NCI-H187 treated with DMSO at 0.1 percent for 48 hours (cell line): ENCODE results near the gene SGPL1.
"Not testable (repeated sequence)": the region's sequence is repeated elsewhere in the genome, so short reads cannot be mapped to it uniquely, and the experiment has no call there.

ENCODE experiments used
- DNase-seq: peaks from one replicate; lab custom pipeline; 2025; lab: John Stamatoyannopoulos, UW

The SGPL1 gene

GRCh38 chr10:70815504-70816219 lies at the start of gene SGPL1:
SGPL1 (plus strand) TSS chr10:70815948; CDS start chr10:70816854, 906 bp downstream.
- no peak for DNase-seq

GRCh38 chr10:70768026-70768685 lies 47.6 kb upstream of the SGPL1 start:
- DNase-seq, result not testable (repeated sequence)

- no peak for DNase-seq
Observed at GRCh38 chr10:70769121-70769520, 46.6 kb upstream of the SGPL1 start.

GRCh38 chr10:70770001-70770400 lies 45.7 kb upstream of the SGPL1 start:
- no peak for DNase-seq

- not testable (repeated sequence) for DNase-seq
Observed at GRCh38 chr10:70770516-70770915, 45.2 kb upstream of the SGPL1 start.

GRCh38 chr10:70771311-70772194 lies 44.2 kb upstream of the SGPL1 start:
- no peak for DNase-seq

- no peak for DNase-seq
Observed at GRCh38 chr10:70772627-70773026, 43.1 kb upstream of the SGPL1 start.

GRCh38 chr10:70773461-70773860 lies 42.3 kb upstream of the SGPL1 start:
- no peak for DNase-seq

GRCh38 chr10:70773965-70774809 lies 41.6 kb upstream of the SGPL1 start:
- DNase-seq, result no peak

GRCh38 chr10:70774810-70775678 lies 40.7 kb upstream of the SGPL1 start:
- DNase-seq, result no peak

GRCh38 chr10:70775679-70776454 lies 39.9 kb upstream of the SGPL1 start:
- DNase-seq, result no peak

GRCh38 chr10:70776455-70777005 lies 39.2 kb upstream of the SGPL1 start:
- no peak for DNase-seq

- no peak for DNase-seq
Observed at GRCh38 chr10:70777063-70777875, 38.5 kb upstream of the SGPL1 start.

GRCh38 chr10:70778267-70778924 lies 37.4 kb upstream of the SGPL1 start:
- no peak for DNase-seq

- no peak for DNase-seq
Observed at GRCh38 chr10:70779088-70779487, 36.7 kb upstream of the SGPL1 start.

- DNase-seq, result no peak
Observed at GRCh38 chr10:70779511-70780369, 36.0 kb upstream of the SGPL1 start.

GRCh38 chr10:70780370-70780760 lies 35.4 kb upstream of the SGPL1 start:
- no peak for DNase-seq
